Stomach (tissue), 4 donors: ENCODE data around the gene ACTN4.

Source experiments
- CTCF ChIP-seq, 7 experiments: fragments of 450-650 bp in 4 of 7; fragments of 200-600 bp in 3 of 7; sonication (generic) in 3 of 7; IDR thresholded peaks; one replicate each; pipeline ENCODE4 v1.5.1; 2016 to 2019; ENCODE audit warnings: antibody characterized with exemption in 7 of 7, control low read depth in 2 of 7, mild to moderate bottlenecking in 1 of 7
- POLR2AphosphoS5 ChIP-seq, 3 donors: sonication (generic); formaldehyde crosslinking; IDR thresholded peaks; one replicate each; pipeline ENCODE4 v1.6.1; 2016; ENCODE audit warnings: antibody characterized with exemption in 3 of 3

- TF ChIP-seq CTCF (IDR thresholded peaks at IDR 0.05): no peak
- no peak for TF ChIP-seq POLR2AphosphoS5 (IDR thresholded peaks at IDR 0.05)
Measured at GRCh38 chr19:38616265-38616664, 31.2 kb upstream of the ACTN4 start.
